GM10266 (cell line): ENCODE measurements around the gene HNRNPA2B1.
"Not testable (repeated sequence)": the region's sequence is repeated elsewhere in the genome, so short reads cannot be mapped to it uniquely, and the experiment has no call there.

ENCODE experiments used
- DNase-seq: peaks from one replicate; pipeline ENCODE4 v3.0.0; 2012; ENCODE audit errors: extremely low spot score
- CTCF ChIP-seq: IDR thresholded peaks from 2 replicates; pipeline ENCODE4 v1.5.1; 2012; ENCODE audit warnings: mild to moderate bottlenecking, low read depth; ENCODE audit not compliant: control insufficient read depth, insufficient read depth; ENCODE audit errors: missing control alignments

HNRNPA2B1 gene

GRCh38 chr7:26186364-26187311 lies 13.9 kb downstream of the HNRNPA2B1 start:
- TF ChIP-seq CTCF, result no peak
- no peak for DNase-seq

DNA sequence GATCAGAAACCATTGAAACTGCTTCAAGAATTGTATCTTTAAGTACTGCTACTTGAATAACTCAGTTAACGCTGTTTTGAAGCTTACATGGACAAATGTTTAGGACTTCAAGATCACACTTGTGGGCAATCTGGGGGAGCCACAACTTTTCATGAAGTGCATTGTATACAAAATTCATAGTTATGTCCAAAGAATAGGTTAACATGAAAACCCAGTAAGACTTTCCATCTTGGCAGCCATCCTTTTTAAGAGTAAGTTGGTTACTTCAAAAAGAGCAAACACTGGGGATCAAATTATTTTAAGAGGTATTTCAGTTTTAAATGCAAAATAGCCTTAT lies 14.7 kb downstream of the HNRNPA2B1 start:
- DNase-seq, result no peak
- no peak for TF ChIP-seq CTCF

GRCh38 chr7:26185131-26185843 lies 15.3 kb downstream of the HNRNPA2B1 start:
- TF ChIP-seq CTCF, result no peak
- DNase-seq, result no peak

- DNase-seq, result not testable (repeated sequence)
These were observed 16.1 kb downstream of the HNRNPA2B1 start for GRCh38 chr7:26184281-26185101.

GRCh38 chr7:26183545-26184280 lies 16.8 kb downstream of the HNRNPA2B1 start:
- no peak for TF ChIP-seq CTCF
- no peak for DNase-seq

- no peak for TF ChIP-seq CTCF
- DNase-seq, result no peak
These were observed 17.8 kb downstream of the HNRNPA2B1 start for GRCh38 chr7:26182706-26183105.

- DNase-seq, result no peak
These were observed 18.3 kb downstream of the HNRNPA2B1 start for GRCh38 chr7:26182283-26182682.

More at GRCh38 chr7:26182283-26182682, 18.3 kb downstream of the HNRNPA2B1 start:
- no peak for TF ChIP-seq CTCF
